HepG2 (cell line): Measurements from ENCODE around the gene CREBRF. TPM values are rescaled to one million over a fixed set of nuclear protein-coding genes. Genes with fewer than 3 reads are reported as not detected.

Experiments used
- ATAC-seq: fragments of 200-7000 bp; cut with Tn5 transposase; 3 replicates; pipeline ENCODE4 v1.9.1; 2020; ENCODE audit warnings: mild to moderate bottlenecking, moderate library complexity
- BruUV-seq: library from RNA; stranded (reverse); fragments of 400-500 nt; replicated peaks from 2 replicates; lab custom pipeline; 2021; lab: Mats Ljungman, UMichigan
- CTCF ChIA-PET: fragments of 300-600 bp; formaldehyde crosslinking; extraction: SDS; loops from one replicate; lab custom pipeline; 2021; ENCODE audit warnings: low total read pairs, inconsistent platforms, low intra/inter-chr PET ratio; lab: Yijun Ruan, JAX
- POLR2A ChIA-PET: fragments of 350-600 bp; sonication (Branson Sonifier 250); formaldehyde crosslinking; loops from one replicate; lab custom pipeline; 2020; ENCODE audit warnings: antibody characterized with exemption, inconsistent platforms; lab: Yijun Ruan, JAX
- DNase-seq: peaks from one replicate; pipeline ENCODE4 v3.0.0-alpha.2; 2015; ENCODE audit warnings: low spot score
- FAIRE-seq: peaks from 3 replicates; lab custom pipeline; 2011; peaks lifted over from hg19 to GRCh38; lab: Jason Lieb, UNC
- H2AFZ ChIP-seq: one replicate; pipeline ENCODE4 v1.6.1; 2011; ENCODE audit warnings: low read length, inconsistent platforms
- H3K27ac ChIP-seq: fragments of 300-600 bp; 3 replicates; pipeline ENCODE4 v1.8.0; 2011; ENCODE audit warnings: mixed run types, mild to moderate bottlenecking, mixed read lengths, low read length, inconsistent platforms; ENCODE audit not compliant: insufficient read depth; ENCODE audit errors: extremely low read length
- H3K27me3 ChIP-seq, 2 experiments: fragments of 200-600 bp in 1 of 2; 2 replicates in 1 of 2; 3 replicates in 1 of 2; pipeline versions ENCODE4 v1.6.0 to v1.8.0; 2011; ENCODE audit warnings: low read length in 2 of 2, mild to moderate bottlenecking in 2 of 2, moderate library complexity in 2 of 2, inconsistent platforms in 1 of 2; ENCODE audit not compliant: insufficient read depth in 2 of 2, control insufficient read depth in 1 of 2
- H3K36me3 ChIP-seq, 2 experiments: fragments of 200-600 bp in 1 of 2; replicated peaks in 1 of 2; 2 replicates in 1 of 2; 3 replicates in 1 of 2; pipeline versions ENCODE4 v1.5.1 to v1.8.0; 2011; ENCODE audit warnings: low read length in 2 of 2, inconsistent platforms in 1 of 2; ENCODE audit not compliant: insufficient read depth in 2 of 2, control insufficient read depth in 1 of 2
- H3K4me1 ChIP-seq: 2 replicates; pipeline ENCODE4 v1.5.1; 2012; ENCODE audit warnings: low read length, inconsistent platforms; ENCODE audit not compliant: insufficient read depth
- H3K4me2 ChIP-seq: 2 replicates; pipeline ENCODE4 v1.6.0; 2011; ENCODE audit warnings: low read depth, low read length, inconsistent platforms
- H3K4me3 ChIP-seq, 3 experiments: fragments of 200-600 bp in 1 of 3; sonication (generic), shearing (Covaris generic) in 1 of 3; replicated peaks in 1 of 3; 2 replicates each; pipeline ENCODE4 v1.5.1; 2011 to 2016; ENCODE audit warnings: low read length in 3 of 3, inconsistent platforms in 2 of 3, low read depth in 2 of 3, mild to moderate bottlenecking in 2 of 3, control low read depth in 1 of 3, mixed read lengths in 1 of 3; ENCODE audit not compliant: insufficient read depth in 1 of 3
- H3K79me2 ChIP-seq: one replicate; pipeline ENCODE4 v1.6.1; 2011; ENCODE audit warnings: low read length, inconsistent platforms; ENCODE audit not compliant: insufficient read depth
- H3K9ac ChIP-seq: 2 replicates; pipeline ENCODE4 v1.6.0; 2011; ENCODE audit warnings: mild to moderate bottlenecking, low read depth, low read length, inconsistent platforms; ENCODE audit not compliant: insufficient read depth
- H3K9me3 ChIP-seq: 2 replicates; pipeline ENCODE4 v1.5.1; 2012; ENCODE audit warnings: mild to moderate bottlenecking, low read length
- H4K20me1 ChIP-seq: 2 replicates; pipeline ENCODE4 v1.6.0; 2011; ENCODE audit warnings: inconsistent platforms, mild to moderate bottlenecking, low read length, moderate library complexity; ENCODE audit not compliant: insufficient read depth
- KDM5A ChIP-seq: fragments of 200-600 bp; sonication (generic); IDR thresholded peaks from 2 replicates; pipeline ENCODE4 v1.7.0; 2018; ENCODE audit warnings: antibody characterized with exemption, mild to moderate bottlenecking, low read length, borderline replicate concordance
- MLXIP ChIP-seq: sonication (generic); formaldehyde crosslinking; IDR thresholded peaks from 2 replicates; pipeline ENCODE4 v1.9.0; 2021; ENCODE audit warnings: missing genetic modification reagents, borderline replicate concordance
- NONO ChIP-seq, 2 experiments: fragments of 450-650 bp in 1 of 2; sonication (generic) in 1 of 2; formaldehyde crosslinking in 1 of 2; IDR thresholded peaks in 1 of 2; conservative IDR thresholded peaks in 1 of 2; 2 replicates each; pipeline versions ENCODE4 v1.6.1 to v1.8.0; 2017 to 2022; ENCODE audit warnings: mild to moderate bottlenecking in 1 of 2, missing genetic modification reagents in 1 of 2, moderate library complexity in 1 of 2
- RFXAP ChIP-seq: sonication (generic); formaldehyde crosslinking; IDR thresholded peaks from 2 replicates; pipeline ENCODE4 v1.4.0; 2020; ENCODE audit warnings: missing genetic modification reagents, borderline replicate concordance
- TBP ChIP-seq: sonication (generic); formaldehyde crosslinking; IDR thresholded peaks from 2 replicates; pipeline ENCODE4 v1.5.0; 2020; ENCODE audit warnings: missing genetic modification reagents
- ZNF598 ChIP-seq: sonication (generic); formaldehyde crosslinking; IDR thresholded peaks from 2 replicates; pipeline ENCODE4 v1.5.1; 2020; ENCODE audit warnings: mild to moderate bottlenecking, missing genetic modification reagents, borderline replicate concordance
- WGBS: methylation state at CpG from one replicate; pipeline ENCODE4 v1.1.6; 2017; ENCODE audit warnings: low lambda C conversion rate; 5-methylcytosine and 5-hydroxymethylcytosine counted together
- in situ Hi-C: cut with HindIII; loops from 2 replicates; pipeline ENCODE4 v1.10.0; 2017; ENCODE audit warnings: low pct_unique_long_range_greater_than_20kb; ENCODE audit not compliant: extremely low pct_ligation_motif_present
- intact Hi-C: fragments of 100-400 bp; cut with micrococcal nuclease; formaldehyde crosslinking; loops from one replicate; pipeline ENCODE4 v1.10.0; 2022; ENCODE audit not compliant: unreplicated experiment
- polyA plus RNA-seq, 8 experiments: library from polyadenylated mRNA; depleted of rRNA in 3 of 8; stranded (reverse) in 7 of 8; unstranded in 1 of 8; fragments of >200 nt; fragmentation: Illumina TruSeq in 4 of 8; extraction: Trizol in 4 of 8; gene quantifications; 2 replicates each; pipeline versions ENCODE4 v1.2.1 to v1.2.3, GENCODE V29; 2011 to 2016; ENCODE audit warnings: low read depth in 4 of 8, missing spikeins in 1 of 8, mixed read lengths in 1 of 8; ENCODE audit not compliant: insufficient read depth in 1 of 8
- total RNA-seq, 5 experiments: library from RNA; depleted of rRNA; stranded (reverse); fragments of >200 nt; fragmentation: Illumina TruSeq; extraction: Trizol; gene quantifications; 2 replicates each; pipeline ENCODE4 v1.2.3, GENCODE V29; 2016; ENCODE audit warnings: low read depth in 1 of 5
- TF ChIP-seq, protein P1 (sequence below): sonication (generic); formaldehyde crosslinking; IDR thresholded peaks from 2 replicates; pipeline ENCODE4 v1.4.0; 2020; ENCODE audit warnings: mild to moderate bottlenecking, missing genetic modification reagents
- TF ChIP-seq, protein P2 (sequence below): sonication (generic); formaldehyde crosslinking; IDR thresholded peaks from 2 replicates; pipeline ENCODE4 v1.4.0; 2020; ENCODE audit warnings: low read depth, mild to moderate bottlenecking, missing genetic modification reagents

CREBRF gene
- total and polyA plus RNA-seq, 2 of the 13 experiments (the other 11 are each of a cell fraction or from before 2014, with no cell fraction given) = 4.5 to 10.2 TPM

- 0 out of 2 replicates have a peak, but pooled peaks have one; percentile 23 for TF ChIP-seq ZNF598 (CRISPR knock-in tag)
Measured at GRCh38 chr5:173017087-173017486, 39.1 kb upstream of the CREBRF start (continued).

- no peak overlapping the region for H3K4me3 ChIP-seq
- H3K4me1 ChIP-seq = peaks cover 40% of the 10 kb centered on the region
- no peaks in the 10 kb centered on the region for H3K9me3 ChIP-seq
- FAIRE-seq (no peak), DNase-seq (no peak), ATAC-seq (no peak)
- 93% methylated on average over 4 of the region's 4 CpGs for WGBS
- POLR2A ChIA-PET = no interaction called here
- in situ Hi-C loops (loop anchor here (5.0 kb wide), 1 partner anchor 39 kb away; the partner anchor contains the start of gene CREBRF), intact Hi-C loops (loop anchor here (5.0 kb wide), 1 partner anchor 36 kb away; the partner anchor contains the start of gene ATP6V0E1)
- no peak overlapping the region for H3K9ac ChIP-seq
- no peak overlapping the region for H2AFZ ChIP-seq
- TF ChIP-seq NONO (IDR thresholded peaks at IDR 0.05) (no peak), NONO (CRISPR knock-in tag; conservative IDR thresholded peaks at IDR 0.05) (no peak)
- H3K36me3 ChIP-seq = peaks cover 6 to 30% of the 10 kb centered on the region in 2 experiments; a peak in 3 of 5 replicates
- H3K27me3 ChIP-seq = no peaks in the 10 kb centered on the region
- H4K20me1 ChIP-seq = no peaks in the 10 kb centered on the region
- CTCF ChIA-PET = no interaction called here
- H3K79me2 ChIP-seq = peaks cover 31% of the 10 kb centered on the region
- H3K4me2 ChIP-seq = no peak overlapping the region
- H3K27ac ChIP-seq = no peak overlapping the region
- BruUV-seq = no TSS peak
Measured at GRCh38 chr5:173018358-173018757, 37.8 kb upstream of the CREBRF start.

DNA sequence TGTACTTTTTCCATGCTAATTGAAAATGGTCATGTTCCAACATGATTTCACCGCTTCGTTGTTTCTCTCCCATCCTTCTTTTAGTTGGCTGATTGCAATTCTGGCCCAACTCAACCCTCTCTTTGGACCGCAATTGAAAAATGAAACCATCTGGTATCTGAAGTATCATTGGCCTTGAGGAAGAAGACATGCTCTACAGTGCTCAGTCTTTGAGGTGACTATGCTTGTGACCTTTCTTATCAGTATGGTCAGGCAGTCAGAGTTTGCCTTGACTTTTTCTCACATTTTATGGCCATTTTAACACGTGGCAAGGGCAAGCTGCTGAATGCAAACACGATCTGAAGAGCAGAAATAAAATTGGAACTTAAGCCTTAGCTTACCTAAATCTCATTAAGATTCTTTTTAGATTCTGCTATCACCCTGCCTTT is 36.0 kb upstream of the CREBRF start:
- intact Hi-C loops = no loop called here
- Histone ChIP-seq H3K4me2 (no peak overlapping the region), H3K4me1 (peaks cover 22% of the 10 kb centered on the region), H2AFZ (no peak overlapping the region), H3K4me3 (no peak overlapping the region), H3K27me3 (no peaks in the 10 kb centered on the region), H3K79me2 (peaks cover 19% of the 10 kb centered on the region), H3K36me3 (peaks cover 6 to 30% of the 10 kb centered on the region in 2 experiments; a peak in 3 of 5 replicates), H3K9me3 (no peaks in the 10 kb centered on the region), H3K9ac (no peak overlapping the region), H4K20me1 (no peaks in the 10 kb centered on the region), H3K27ac (no peak overlapping the region)
- FAIRE-seq = no peak
- WGBS = 94% methylated on average over 5 of the region's 5 CpGs
- ChIA-PET POLR2A (no interaction called here), CTCF (no interaction called here)
- BruUV-seq = no TSS peak
- DNase-seq = no peak
- no peak for ATAC-seq
- in situ Hi-C loops = no loop called here
- TF ChIP-seq RFXAP (no peak), MLXIP (no peak), KDM5A (no peak), TBP (no peak)
- TF ChIP-seq, protein P1, sequence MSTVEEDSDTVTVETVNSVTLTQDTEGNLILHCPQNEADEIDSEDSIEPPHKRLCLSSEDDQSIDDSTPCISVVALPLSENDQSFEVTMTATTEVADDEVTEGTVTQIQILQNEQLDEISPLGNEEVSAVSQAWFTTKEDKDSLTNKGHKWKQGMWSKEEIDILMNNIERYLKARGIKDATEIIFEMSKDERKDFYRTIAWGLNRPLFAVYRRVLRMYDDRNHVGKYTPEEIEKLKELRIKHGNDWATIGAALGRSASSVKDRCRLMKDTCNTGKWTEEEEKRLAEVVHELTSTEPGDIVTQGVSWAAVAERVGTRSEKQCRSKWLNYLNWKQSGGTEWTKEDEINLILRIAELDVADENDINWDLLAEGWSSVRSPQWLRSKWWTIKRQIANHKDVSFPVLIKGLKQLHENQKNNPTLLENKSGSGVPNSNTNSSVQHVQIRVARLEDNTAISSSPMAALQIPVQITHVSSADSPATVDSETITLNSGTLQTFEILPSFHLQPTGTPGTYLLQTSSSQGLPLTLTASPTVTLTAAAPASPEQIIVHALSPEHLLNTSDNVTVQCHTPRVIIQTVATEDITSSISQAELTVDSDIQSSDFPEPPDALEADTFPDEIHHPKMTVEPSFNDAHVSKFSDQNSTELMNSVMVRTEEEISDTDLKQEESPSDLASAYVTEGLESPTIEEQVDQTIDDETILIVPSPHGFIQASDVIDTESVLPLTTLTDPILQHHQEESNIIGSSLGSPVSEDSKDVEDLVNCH (CRISPR knock-in tag) = no peak
- TF ChIP-seq, protein P2, sequence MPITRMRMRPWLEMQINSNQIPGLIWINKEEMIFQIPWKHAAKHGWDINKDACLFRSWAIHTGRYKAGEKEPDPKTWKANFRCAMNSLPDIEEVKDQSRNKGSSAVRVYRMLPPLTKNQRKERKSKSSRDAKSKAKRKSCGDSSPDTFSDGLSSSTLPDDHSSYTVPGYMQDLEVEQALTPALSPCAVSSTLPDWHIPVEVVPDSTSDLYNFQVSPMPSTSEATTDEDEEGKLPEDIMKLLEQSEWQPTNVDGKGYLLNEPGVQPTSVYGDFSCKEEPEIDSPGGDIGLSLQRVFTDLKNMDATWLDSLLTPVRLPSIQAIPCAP (CRISPR knock-in tag) = no peak
